Skin epidermis (tissue), 12 donors: ENCODE data around the gene SERINC5.

Source experiments
- H3K27ac ChIP-seq, 21 experiments: fragments of 200-600 bp; sonication (generic) in 11 of 21; one replicate each; pipeline ENCODE4 v1.5.0; 2020; ENCODE audit warnings: mild to moderate bottlenecking in 3 of 21, inconsistent platforms in 2 of 21, moderate library complexity in 2 of 21
- H3K4me3 ChIP-seq, 7 experiments: fragments of 200-600 bp; sonication (generic) in 2 of 7; one replicate each; pipeline ENCODE4 v1.5.0; 2020; ENCODE audit warnings: inconsistent platforms in 2 of 7, mild to moderate bottlenecking in 2 of 7, moderate library complexity in 1 of 7

Gene SERINC5

GRCh38 chr5:80259511-80260203 is 3.8 kb upstream of the SERINC5 start:
- Histone ChIP-seq H3K27ac (no peak overlapping the region), H3K4me3 (no peak overlapping the region)

GRCh38 chr5:80255431-80255810 is 427 bp downstream of the SERINC5 start:
- peak overlapping the region; percentile 54 to 96 (median 79) for H3K4me3 ChIP-seq
- peak overlapping the region; percentile 72 to 99 (median 96) for H3K27ac ChIP-seq

GRCh38 chr5:80254767-80255430 is 949 bp downstream of the SERINC5 start:
- peak overlapping the region; percentile 72 to 99 (median 96) for H3K27ac ChIP-seq
- peak overlapping the region; percentile 54 to 96 (median 79) for H3K4me3 ChIP-seq

- Histone ChIP-seq H3K4me3 (no peak overlapping the region), H3K27ac (peak overlapping the region in 1 of 21 experiments; percentile 32)
These were observed 4.2 kb downstream of the SERINC5 start for GRCh38 chr5:80251636-80252035.

GRCh38 chr5:80250801-80251200 is 5.0 kb downstream of the SERINC5 start:
- Histone ChIP-seq H3K27ac (no peak overlapping the region), H3K4me3 (no peak overlapping the region)

GRCh38 chr5:80249901-80250300 is 5.9 kb downstream of the SERINC5 start:
- H3K4me3 ChIP-seq, result no peak overlapping the region
- no peak overlapping the region for H3K27ac ChIP-seq

GRCh38 chr5:80248378-80248777 is 7.5 kb downstream of the SERINC5 start:
- no peak overlapping the region for H3K4me3 ChIP-seq
- peak overlapping the region in 13 of 21 experiments; percentile 14 to 83 (median 64) for H3K27ac ChIP-seq

- peak overlapping the region in 20 of 21 experiments; percentile 25 to 83 (median 64) for H3K27ac ChIP-seq
- H3K4me3 ChIP-seq, result no peak overlapping the region
These were observed 8.7 kb downstream of the SERINC5 start for GRCh38 chr5:80246995-80247729.

GRCh38 chr5:80246001-80246758 is 9.7 kb downstream of the SERINC5 start:
- Histone ChIP-seq H3K27ac (peak overlapping the region in 20 of 21 experiments; percentile 25 to 83 (median 64)), H3K4me3 (no peak overlapping the region)

- no peak overlapping the region for H3K27ac ChIP-seq
These were observed 12.3 kb downstream of the SERINC5 start for GRCh38 chr5:80243567-80243966.

GRCh38 chr5:80242849-80243248 is 13.0 kb downstream of the SERINC5 start:
- Histone ChIP-seq H3K27ac (no peak overlapping the region), H3K4me3 (no peak overlapping the region)

More at GRCh38 chr5:80243567-80243966, 12.3 kb downstream of the SERINC5 start:
- H3K4me3 ChIP-seq, result no peak overlapping the region

GRCh38 chr5:80240368-80240986 is 15.4 kb downstream of the SERINC5 start:
- H3K4me3 ChIP-seq, result no peak overlapping the region
- peak overlapping the region in 2 of 21 experiments; percentile 26 to 69 for H3K27ac ChIP-seq

GRCh38 chr5:80239680-80240367 is 16.0 kb downstream of the SERINC5 start:
- H3K27ac ChIP-seq, result peak overlapping the region in 7 of 21 experiments; percentile 6 to 69 (median 31)

GRCh38 chr5:80238778-80239679 is 16.8 kb downstream of the SERINC5 start:
- Histone ChIP-seq H3K4me3 (no peak overlapping the region), H3K27ac (peak overlapping the region in 9 of 21 experiments; percentile 10 to 69 (median 30))

More at GRCh38 chr5:80239680-80240367, 16.0 kb downstream of the SERINC5 start:
- no peak overlapping the region for H3K4me3 ChIP-seq

GRCh38 chr5:80238097-80238496 is 17.8 kb downstream of the SERINC5 start:
- Histone ChIP-seq H3K27ac (peak overlapping the region in 3 of 21 experiments; percentile 10 to 53 (median 30)), H3K4me3 (no peak overlapping the region)

- Histone ChIP-seq H3K27ac (no peak overlapping the region), H3K4me3 (no peak overlapping the region)
These were observed 18.6 kb downstream of the SERINC5 start for GRCh38 chr5:80237243-80237642.

GRCh38 chr5:80234116-80234948 is 21.5 kb downstream of the SERINC5 start:
- Histone ChIP-seq H3K27ac (no peak overlapping the region), H3K4me3 (no peak overlapping the region)
